LHCN-M2 (cell line): ENCODE data around the gene CNIH1. TPM values are rescaled to one million over a fixed set of nuclear protein-coding genes. Genes with fewer than 3 reads are reported as not detected.

Experiments
- DNase-seq: peaks from one replicate; pipeline ENCODE4 v3.0.0-alpha.2; 2012; ENCODE audit warnings: low read depth
- polyA plus RNA-seq: library from polyadenylated mRNA; unstranded; fragments of >200 nt; gene quantifications from one replicate; pipeline ENCODE4 v1.2.1, GENCODE V29; 2012; ENCODE audit warnings: missing spikeins
- total RNA-seq: library from RNA; depleted of rRNA; stranded (reverse); fragments of >200 nt; gene quantifications from 2 replicates; pipeline ENCODE4 v1.2.3, GENCODE V29; 2014; rRNA removed

Gene CNIH1
- total RNA-seq = 144 and 255 TPM in 2 replicates
- 114 TPM for polyA plus RNA-seq

DNA sequence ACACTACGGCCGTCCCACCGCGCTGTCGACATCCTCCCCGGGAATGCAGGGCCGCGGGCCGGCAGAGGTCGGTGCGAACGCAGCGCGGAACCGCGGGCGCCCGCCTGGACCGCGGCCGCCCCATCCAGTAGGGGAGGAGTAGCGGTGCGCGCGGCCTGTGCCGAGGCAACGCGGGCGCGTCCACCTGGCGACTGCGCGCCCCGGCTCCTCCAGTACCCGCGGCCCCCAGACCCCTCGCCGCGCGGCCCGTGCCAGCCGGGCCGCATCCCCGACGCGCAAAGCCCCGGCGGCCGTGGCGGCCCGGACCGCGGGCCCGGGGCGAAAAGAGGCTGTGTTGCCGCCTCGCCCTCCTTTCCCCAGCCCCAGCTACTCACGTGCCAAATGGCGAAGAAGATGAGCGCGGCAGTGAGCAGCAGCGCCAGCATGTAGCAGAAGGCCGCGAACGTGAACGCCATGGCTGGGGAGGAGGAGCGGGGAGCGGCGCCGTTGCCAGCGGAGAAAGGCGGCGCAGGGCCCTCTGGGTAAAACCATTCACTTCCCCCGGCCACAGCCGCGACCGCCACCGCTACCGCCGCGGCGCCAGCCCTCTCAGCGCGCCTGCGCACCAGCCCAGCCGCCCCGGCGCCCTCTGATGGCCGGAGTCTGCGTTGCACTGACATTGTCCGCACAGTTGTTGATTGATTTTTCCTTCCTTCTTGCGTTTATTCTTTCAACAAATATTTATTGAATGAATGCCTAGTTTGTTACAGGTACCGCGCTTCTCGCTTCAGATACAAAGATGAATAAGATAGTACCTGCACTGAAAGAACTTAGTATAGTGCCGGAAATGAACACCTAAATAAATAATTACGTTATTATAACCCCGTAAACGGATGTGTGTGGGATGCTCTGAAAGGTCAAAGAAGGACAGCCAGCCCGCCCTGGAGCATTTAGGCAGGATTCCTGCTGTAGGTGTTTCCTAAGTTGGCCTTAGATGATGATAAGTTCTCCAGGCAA is at the start of gene CNIH1:
Gene CNIH1, minus strand, starts transcription at position 502 of the 996 bp plus-strand sequence. Its CDS starts 47 bp downstream, at position 455.
- DNase-seq = peak; percentile 89

DNA sequence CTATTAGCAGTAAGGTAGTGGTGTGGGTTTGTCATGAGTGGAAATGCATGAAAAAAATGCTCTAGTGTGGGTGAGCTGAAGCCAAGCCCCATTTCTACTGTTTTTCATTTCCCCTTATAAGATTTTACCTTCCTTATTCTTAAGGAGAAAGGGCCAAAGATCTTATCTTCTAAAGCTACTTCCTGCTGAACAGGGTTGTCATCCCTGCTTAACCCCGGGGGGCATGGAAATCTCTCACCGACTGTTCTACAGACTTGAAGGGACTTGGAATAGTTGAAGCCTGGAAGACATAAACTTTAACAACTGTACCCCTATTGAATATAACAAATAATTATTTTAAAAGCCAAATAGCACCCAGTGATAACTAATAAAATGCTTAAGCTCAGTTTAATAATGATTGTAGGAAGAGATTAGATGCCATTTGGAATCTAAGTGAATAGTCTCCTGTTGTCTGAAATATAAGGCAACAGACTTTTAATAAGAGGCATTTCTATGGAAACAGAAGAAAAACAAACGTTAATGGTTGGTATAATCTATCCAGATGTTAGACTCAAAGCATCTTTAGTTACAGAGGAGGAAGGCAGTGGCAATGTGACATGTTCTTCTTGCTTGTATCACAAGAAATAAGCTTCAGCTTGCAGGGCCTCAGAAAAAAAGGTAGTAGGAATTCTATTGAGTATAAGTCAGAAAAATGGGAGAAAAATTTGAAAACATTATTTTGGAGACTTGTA is 49.4 kb upstream of the CNIH1 start:
- DNase-seq = no peak

DNA sequence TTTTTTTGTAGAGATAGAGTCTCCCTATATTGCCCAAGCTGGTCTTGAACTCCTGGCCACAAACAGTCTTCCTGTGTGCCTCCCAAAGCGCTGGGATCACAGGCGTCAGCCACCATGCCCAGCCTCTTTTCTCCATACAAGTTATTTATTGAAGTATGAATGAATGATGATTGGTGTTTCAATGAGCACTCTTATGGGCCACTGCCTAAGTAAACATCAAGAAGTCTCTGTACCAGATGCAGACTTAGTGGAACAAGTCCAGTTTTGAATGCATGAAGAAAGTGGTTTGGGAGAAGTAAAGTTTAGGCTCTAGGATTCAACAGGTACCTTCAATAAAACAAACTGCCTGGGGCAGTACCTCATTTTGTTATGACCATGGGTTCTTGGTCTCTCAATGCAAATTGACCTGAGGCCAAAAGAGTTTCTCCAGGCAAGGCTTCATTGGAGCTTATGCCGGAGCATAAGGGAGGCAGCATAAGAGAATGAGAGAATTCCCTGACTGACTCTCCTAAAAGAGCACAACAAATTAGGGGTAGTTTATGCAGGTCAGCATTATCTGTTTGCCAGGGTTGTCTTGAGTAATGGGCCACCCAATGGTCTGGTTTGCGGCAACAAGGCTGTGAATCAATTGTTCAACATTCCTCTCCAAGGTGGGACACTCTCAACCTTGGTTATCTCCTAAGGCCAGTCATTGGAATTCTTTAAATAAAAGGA is 48.7 kb upstream of the CNIH1 start:
- DNase-seq = no peak

DNA sequence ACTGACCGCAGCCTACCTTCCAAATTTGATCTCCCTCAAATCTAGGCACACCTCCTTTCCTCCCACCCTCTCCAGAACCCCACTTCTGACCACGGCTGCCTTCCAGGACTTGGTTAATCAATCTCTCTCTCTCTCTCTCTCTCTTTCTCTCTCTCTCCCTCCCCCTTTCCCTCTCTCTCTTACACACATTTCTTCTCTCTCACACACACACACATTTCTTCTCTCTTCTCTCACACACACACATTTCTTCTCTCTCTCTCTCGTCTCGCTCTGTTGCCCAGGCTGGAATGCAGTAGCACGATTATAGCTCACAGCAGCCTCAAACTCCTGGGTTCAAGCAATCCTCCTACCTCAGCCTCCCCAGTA is 48.1 kb upstream of the CNIH1 start:
- DNase-seq = no peak

DNA sequence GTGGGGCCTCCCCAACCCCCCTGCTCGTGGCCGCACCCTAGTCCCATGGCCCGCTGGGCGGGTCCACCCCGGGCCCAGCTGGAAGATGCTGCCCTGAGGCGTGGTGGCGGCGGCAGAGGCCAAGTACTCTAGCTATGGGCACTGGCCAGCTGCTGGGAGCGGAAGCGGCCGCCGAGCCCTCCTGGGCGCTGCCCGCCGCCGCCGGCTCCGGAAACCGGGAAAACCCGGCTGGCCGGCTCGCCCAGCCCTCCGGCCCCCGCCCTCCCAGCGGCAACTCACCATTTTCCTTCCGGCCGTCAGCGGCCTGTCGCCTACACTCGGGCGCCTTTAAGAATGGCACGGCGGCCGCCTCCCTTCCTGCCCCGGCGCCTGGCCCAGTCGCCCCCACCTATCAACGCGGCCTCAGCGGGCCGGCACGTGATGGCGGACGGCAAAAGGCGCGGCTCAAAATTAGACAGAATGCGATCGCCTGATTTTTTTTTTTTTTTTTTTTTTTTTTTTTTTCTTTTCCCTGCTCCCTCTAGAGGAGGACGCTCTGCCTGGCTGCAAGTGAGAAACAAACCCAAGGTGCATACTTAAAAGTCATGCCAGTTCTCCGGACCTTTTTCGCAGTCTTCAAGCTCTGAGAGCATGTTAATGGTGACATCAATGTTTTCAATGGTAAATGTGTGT is 47.6 kb upstream of the CNIH1 start, which contains the start of gene GMFB:
Gene GMFB, minus strand, starts transcription at position 335 of the 672 bp plus-strand sequence. Its CDS starts 53 bp downstream, at position 282.
- peak; percentile 92 for DNase-seq

DNA sequence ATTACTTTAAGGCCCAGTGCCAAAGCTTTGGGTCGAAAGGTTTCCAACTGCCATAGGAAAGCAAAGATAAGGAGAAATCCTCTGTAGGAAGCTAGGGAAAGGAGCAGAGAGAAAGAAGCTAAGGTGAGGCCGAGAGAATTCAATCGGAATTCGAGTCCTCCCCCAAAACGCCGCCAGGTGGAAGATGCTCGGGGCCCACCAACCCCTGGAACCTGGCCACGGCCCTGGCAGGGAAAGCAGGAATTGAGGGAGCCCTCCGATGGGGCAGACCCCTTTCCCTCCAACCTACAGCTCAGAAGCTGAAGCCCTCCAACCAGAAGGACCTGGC is 47.1 kb upstream of the CNIH1 start:
- no peak for DNase-seq

DNA sequence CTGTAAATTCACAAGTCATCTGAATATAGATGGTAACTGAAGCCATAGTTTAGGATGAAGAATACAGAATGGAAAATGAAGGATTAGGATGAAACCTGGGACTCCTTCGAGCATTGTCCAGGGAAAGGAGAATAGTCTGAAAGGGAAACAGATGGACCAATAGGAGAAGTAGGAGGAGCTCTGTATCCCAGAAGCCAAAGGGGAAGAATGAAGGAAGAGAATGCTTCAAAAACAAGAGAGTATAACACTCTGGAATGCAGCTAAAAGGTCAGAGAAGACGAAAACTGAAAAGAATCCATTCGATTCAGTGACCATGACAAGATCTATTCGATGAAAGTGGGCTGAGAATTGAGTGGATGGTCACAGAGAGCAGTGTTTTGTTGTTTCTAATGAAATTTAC is 46.6 kb upstream of the CNIH1 start:
- peak; percentile 57 for DNase-seq

DNA sequence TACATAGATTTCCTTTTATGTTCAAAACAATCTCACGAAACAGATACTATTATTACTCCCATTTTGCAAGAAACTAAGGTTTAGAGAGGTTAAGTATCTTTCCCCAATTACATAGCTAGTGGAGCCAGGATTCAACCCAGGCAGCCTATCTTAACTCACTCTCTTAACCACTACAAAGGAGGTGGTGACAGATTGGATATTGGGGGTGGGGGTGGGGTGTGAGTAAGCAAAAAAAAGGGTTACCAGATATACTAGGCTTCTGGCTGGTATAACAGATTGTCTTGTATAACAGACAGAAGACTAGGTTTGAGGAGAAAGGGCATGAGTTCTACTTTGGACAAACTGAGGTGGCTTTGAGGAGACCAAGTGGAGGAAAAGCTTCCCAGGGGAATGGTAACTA is 45.5 kb upstream of the CNIH1 start:
- no peak for DNase-seq

DNA sequence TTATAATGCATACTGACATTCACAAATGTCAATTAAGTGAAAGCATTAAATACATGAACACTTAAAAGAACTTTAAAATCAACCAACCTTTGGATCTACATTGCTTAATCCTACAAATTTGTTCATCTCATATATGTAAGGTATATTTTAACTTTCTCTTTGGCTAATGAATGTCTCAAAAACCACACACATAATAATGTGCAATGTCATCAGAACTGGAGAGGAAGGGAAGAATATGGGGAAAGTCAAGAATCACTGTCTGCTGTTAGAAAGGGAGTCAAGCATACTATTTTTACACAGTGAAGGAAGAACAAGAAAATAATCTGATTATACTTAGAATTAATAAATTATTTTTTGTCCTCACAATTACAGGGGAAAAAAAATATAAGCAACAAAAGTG is 42.7 kb upstream of the CNIH1 start:
- no peak for DNase-seq

DNA sequence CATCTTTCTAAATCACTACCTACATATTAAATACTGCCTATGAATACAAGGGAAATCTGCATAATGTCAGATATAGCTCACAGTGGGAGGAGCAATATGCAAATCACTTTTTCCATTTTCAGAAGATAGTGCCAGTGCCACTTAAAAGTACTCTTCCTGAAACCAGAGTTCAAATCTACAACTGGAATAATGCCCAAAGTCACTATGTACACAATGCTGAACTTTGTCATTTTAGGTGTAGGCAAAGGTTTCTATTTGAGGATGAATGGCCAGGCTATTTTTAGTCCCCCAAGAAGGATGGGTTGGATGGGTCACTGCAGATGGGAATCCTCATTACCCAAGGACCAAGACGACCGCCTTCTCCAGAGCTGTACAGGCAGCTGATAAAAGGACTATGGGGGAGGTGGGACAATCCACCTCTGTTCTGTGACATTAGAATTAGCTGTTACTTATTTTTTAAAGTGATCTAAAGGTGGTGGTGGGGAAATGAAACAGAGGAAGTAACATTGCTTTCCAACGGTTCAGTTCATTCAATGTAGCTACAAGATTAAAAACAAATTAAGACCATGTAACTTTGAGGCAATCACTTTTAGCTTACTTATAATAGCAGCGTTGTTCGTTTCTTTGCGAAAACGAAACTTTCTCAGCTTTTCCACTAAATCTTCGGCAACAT is 42.0 kb upstream of the CNIH1 start:
- DNase-seq = no peak

DNA sequence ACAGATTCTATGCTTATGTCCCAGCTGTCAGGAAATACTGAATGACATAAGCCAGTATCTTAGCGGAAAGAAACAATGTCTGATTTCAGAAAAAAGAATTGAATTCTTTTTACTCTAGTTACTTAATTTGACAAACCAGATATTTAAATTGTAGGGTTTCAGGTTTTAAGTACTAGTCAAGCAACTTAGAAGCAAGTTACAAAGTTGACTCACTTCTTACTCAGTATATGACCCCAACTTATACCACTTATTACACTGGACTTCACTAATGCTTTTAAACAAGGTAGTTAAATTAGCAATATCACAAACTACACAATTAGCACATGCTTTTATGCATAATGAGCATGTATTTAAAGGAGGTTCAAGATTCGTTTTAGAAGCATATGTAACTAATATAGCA is 40.5 kb upstream of the CNIH1 start:
- DNase-seq = no peak

DNA sequence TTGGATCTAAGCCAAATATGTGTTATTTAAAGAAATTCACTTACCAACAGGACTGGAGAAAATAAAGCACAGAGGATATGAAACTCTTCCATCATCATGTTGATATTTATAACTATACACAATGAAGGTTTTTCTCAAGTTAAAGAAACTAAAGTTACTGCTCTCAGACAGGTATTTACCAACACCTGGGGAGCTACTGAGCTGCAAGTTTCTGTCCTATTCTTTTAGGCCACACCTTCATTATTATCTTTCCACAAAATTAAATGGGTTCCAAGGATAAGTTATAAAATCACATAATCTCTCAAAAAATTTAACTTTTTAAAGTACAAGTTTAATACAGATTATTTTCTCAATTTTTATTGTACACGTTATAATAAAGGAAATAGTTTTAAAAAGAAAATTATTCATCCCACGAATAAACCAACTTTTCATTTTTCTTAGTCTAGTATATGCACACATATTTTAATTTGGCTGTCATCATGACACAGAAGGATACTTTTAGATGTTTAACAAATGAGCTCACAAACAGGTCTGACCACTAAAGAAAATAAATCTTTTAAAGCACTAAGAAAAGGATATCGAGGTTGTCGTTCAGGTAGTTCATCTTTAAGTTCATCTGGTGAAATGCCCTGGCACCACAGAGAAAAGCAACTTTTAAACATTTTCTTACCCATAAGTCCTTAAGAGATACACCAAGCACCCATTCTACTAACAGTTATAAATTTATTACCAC is 39.8 kb upstream of the CNIH1 start:
- DNase-seq = no peak

DNA sequence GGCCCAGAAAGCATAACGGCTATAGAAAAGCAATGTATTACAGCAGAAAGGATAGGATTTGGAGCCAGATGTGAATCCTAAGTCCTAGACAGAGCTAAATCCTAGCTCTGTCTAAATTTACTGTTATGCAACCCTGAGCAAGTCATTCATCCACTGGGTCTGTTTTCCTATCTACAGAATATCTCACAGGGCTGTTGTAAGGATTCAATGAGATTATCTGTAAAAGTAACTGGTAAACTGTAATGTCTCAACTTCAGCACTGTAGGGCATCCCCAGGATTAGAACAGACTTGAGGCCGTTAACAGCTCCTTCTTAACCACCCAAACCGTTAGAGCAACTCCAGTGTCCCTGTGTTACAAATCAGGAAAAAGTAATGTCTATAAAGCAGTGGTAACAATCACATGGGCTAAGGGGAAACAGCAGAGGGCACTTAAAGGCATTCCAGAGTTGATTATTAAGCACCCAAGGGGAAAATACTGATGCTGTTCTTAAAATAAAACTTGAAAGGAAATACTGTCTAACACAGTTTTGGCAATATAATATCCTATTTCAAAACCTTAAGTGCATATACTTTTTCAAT is 37.6 kb upstream of the CNIH1 start:
- DNase-seq = no peak

DNA sequence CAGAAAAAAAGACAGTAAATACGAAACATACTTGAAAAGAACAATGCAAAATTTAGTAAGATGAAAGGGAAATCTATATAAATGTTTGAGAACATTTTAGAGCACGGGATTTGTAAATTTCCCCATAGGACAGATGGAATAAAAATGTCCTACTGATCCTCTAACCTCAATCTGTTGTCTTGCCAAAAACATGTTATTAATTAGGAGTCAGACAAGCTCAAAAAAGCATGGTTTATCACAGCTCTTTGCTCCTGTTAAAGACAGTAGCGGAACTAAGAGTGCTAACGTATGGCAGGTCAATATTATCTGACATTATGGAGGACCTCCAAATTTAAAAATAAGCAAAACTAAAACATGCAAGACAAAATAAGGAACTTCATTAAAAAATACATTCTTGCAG is 34.7 kb upstream of the CNIH1 start:
- DNase-seq = no peak

DNA sequence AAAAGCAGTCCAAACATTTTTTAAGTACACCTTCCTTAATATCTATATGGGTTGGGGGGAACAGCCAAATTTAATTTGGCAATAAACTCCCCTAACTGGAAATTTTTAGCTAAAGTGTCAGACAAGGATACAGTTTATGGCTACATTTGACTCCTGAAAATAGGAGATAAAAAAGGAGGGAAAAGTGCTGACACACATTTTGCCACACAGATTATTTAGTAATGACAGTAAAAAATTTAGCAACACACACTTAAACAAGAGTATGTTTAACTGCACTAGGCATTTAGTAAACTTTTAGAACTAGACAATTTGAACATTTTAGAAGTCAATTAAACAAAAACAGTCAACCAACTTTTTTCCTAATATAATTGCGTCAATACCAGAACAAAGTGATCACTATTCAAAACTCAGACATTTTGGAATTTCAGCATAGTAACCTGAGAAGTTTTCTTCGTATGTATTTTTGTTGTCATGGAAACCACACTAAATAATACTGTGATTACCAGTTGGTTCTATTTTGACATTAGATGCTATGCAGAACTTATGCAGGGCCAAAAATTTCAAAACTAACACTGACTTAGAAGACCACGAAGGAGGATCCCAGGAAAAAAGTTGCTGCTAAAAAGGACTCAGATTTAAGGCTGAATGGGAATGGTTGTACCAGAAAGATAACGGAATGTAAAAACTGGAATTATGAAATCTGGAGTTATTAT is 34.2 kb upstream of the CNIH1 start:
- DNase-seq = peak; percentile 52

DNA sequence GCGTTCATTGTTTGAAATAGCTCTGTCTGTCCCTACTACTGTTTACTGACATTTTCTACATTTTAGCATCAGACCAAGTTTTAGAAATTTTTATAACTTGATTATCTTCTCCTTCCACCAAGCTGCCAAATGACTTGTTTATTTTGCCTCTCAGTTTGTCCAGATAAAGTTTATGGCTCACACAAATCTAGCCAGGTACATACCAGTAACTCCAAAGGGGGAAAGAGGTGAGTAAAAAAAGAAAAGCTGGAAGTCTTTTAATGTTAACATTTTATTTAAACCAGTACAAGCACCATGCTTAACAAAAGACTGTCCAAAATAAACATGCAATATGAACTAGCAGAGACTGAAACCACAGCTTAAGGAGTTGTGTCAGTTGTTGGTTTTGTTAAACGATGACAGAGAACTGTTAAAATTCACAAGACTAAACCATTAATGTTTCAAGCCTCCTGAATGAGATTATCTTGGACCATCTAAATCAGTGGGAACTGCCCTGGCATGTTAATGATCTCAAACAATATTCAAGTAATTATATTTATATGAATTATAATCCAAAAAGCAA is 33.1 kb upstream of the CNIH1 start:
- peak; percentile 48 for DNase-seq

DNA sequence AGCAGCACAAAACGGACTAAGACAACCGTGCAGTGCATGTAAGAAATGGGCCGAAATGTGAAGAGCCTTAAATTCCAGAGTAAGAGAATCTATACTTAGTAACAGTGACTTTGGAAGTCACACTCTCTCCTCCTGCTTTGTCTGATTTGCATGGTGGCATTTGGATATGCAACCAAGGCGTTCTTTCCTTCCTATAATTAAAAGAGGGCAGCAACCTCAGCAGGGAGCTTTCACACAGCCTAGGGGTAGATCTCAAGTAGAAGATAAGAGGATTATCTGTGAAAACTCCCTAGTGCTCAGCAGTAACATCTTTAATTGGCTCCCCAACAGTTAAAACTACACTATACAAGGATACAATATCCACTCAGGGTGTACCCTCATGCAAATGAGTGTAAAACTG is 31.1 kb upstream of the CNIH1 start:
- DNase-seq = no peak

DNA sequence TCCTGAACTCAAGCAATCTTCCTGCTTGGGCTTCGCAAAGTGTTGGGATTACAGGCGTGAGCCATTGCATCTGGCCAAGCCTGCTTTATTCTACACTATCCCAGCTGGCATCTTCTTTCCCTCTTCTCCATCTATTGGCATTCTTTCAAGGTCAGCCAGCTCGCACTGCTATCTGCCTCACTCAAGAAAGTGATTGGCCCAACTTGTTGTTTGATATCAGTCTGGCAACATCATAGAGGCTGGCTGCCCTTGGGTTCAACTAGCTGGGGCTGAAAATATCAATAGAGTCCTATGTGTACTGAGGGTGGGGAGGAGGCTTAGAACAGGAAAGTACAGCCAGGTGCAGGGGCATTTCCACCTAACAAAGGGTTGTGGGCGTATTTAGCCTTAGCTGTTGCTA is 30.5 kb upstream of the CNIH1 start:
- DNase-seq = no peak

DNA sequence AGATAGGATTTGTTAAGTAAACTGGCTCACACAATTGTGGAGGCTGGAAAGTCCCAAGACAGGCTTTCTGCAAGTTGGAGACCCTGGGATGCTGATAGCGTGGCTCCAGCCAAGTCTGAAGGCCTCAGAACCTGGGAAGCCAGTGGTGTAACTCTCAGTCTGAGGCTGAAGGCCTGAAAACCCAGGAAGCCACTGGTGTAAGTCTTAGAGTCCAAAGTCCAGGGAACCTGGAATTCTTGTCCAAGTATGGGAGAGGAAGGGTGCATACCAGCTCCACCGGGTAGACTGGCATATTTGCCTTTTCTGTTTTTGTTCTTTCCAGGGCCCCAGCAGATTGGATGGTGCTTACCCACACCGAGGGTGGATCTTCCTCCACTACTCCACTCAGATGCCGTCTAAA is 29.5 kb upstream of the CNIH1 start:
- no peak for DNase-seq
